HEK293 (cell line): ENCODE measurements around the gene PDE4D.

Experiments
- CTCF ChIA-PET: fragments of 350-600 bp; formaldehyde crosslinking; extraction: SDS; loops from one replicate; lab custom pipeline; 2021; ENCODE audit warnings: antibody characterized with exemption; lab: Yijun Ruan, JAX
- POLR2A ChIA-PET: fragments of 300-600 bp; formaldehyde crosslinking; extraction: SDS; loops from one replicate; lab custom pipeline; 2020; ENCODE audit warnings: antibody characterized with exemption, inconsistent platforms; lab: Yijun Ruan, JAX
- H3K27ac ChIP-seq: fragments of 200-500 bp; sonication (Bioruptor generic); 2 replicates; pipeline ENCODE4 v1.5.1; 2014; ENCODE audit warnings: low read depth, low read length, control low read depth, inconsistent platforms; ENCODE audit errors: extremely low read depth
- H3K36me3 ChIP-seq, 2 experiments: fragments of 200-500 bp in 1 of 2; sonication (Bioruptor generic) in 1 of 2; 1 replicate in 1 of 2; 2 replicates in 1 of 2; pipeline ENCODE4 v1.5.1; 2014 to 2017; ENCODE audit warnings: inconsistent platforms in 2 of 2, low read length in 2 of 2; ENCODE audit not compliant: control insufficient read depth in 2 of 2, insufficient read depth in 1 of 2
- H3K4me1 ChIP-seq: fragments of 200-500 bp; sonication (Bioruptor generic); 2 replicates; pipeline ENCODE4 v1.5.1; 2014; ENCODE audit warnings: mild to moderate bottlenecking, low read length, inconsistent platforms; ENCODE audit not compliant: control insufficient read depth, insufficient read depth
- H3K4me3 ChIP-seq: 2 replicates; pipeline ENCODE4 v1.5.1; 2011; ENCODE audit warnings: low read depth, mild to moderate bottlenecking, control low read depth, low read length, moderate library complexity
- H3K9me3 ChIP-seq: fragments of 200-500 bp; sonication (Bioruptor generic); 2 replicates; pipeline ENCODE4 v1.5.1; 2014; ENCODE audit warnings: low read depth, low read length, inconsistent platforms; ENCODE audit not compliant: control insufficient read depth, insufficient read depth
- GLI4 ChIP-seq: fragments of 450-650 bp; formaldehyde crosslinking; IDR thresholded peaks from 2 replicates; pipeline ENCODE4 v1.5.1; 2016; ENCODE audit warnings: missing biosample characterization, missing genetic modification characterization
- GLIS2 ChIP-seq: fragments of 450-650 bp; formaldehyde crosslinking; IDR thresholded peaks from 2 replicates; pipeline ENCODE4 v1.5.1; 2016; ENCODE audit warnings: missing biosample characterization, missing genetic modification characterization
- MZF1 ChIP-seq: fragments of 450-650 bp; formaldehyde crosslinking; IDR thresholded peaks from 2 replicates; pipeline ENCODE4 v1.5.1; 2017; ENCODE audit warnings: missing biosample characterization, missing genetic modification characterization, borderline replicate concordance
- OVOL3 ChIP-seq: fragments of 450-650 bp; formaldehyde crosslinking; IDR thresholded peaks from 2 replicates; pipeline ENCODE4 v1.5.1; 2016; ENCODE audit warnings: missing biosample characterization, missing genetic modification characterization
- ZFP3 ChIP-seq: fragments of 450-650 bp; formaldehyde crosslinking; IDR thresholded peaks from 2 replicates; pipeline ENCODE4 v1.5.1; 2016; ENCODE audit warnings: low read depth, missing biosample characterization, missing genetic modification characterization
- ZNF24 ChIP-seq: fragments of 450-650 bp; formaldehyde crosslinking; IDR thresholded peaks from 2 replicates; pipeline ENCODE4 v1.5.1; 2016; ENCODE audit warnings: missing biosample characterization, missing genetic modification characterization
- ZNF292 ChIP-seq: fragments of 450-650 bp; formaldehyde crosslinking; IDR thresholded peaks from 2 replicates; pipeline ENCODE4 v1.5.1; 2016; ENCODE audit warnings: low read depth, missing biosample characterization, missing genetic modification characterization, borderline replicate concordance
- ZNF335 ChIP-seq: fragments of 450-650 bp; formaldehyde crosslinking; conservative IDR thresholded peaks from 2 replicates; pipeline ENCODE4 v1.5.1; 2016; ENCODE audit warnings: missing biosample characterization, missing genetic modification characterization
- ZNF404 ChIP-seq: fragments of 450-650 bp; formaldehyde crosslinking; IDR thresholded peaks from 2 replicates; pipeline ENCODE4 v1.5.1; 2017; ENCODE audit warnings: missing biosample characterization, missing genetic modification characterization
- ZNF501 ChIP-seq: fragments of 450-650 bp; formaldehyde crosslinking; IDR thresholded peaks from 2 replicates; pipeline ENCODE4 v1.5.1; 2016; ENCODE audit warnings: missing biosample characterization, missing genetic modification characterization
- ZNF530 ChIP-seq: fragments of 450-650 bp; formaldehyde crosslinking; IDR thresholded peaks from 2 replicates; pipeline ENCODE4 v1.5.1; 2016; ENCODE audit warnings: low read depth, missing biosample characterization, missing genetic modification characterization
- ZNF544 ChIP-seq: fragments of 450-650 bp; formaldehyde crosslinking; IDR thresholded peaks from 2 replicates; pipeline ENCODE4 v1.5.0; 2017; ENCODE audit warnings: missing biosample characterization, missing genetic modification characterization
- ZNF571 ChIP-seq: fragments of 450-650 bp; formaldehyde crosslinking; IDR thresholded peaks from 2 replicates; pipeline ENCODE4 v1.5.0; 2017; ENCODE audit warnings: missing biosample characterization, missing genetic modification characterization
- ZNF629 ChIP-seq: fragments of 450-650 bp; formaldehyde crosslinking; IDR thresholded peaks from 2 replicates; pipeline ENCODE4 v1.5.1; 2017; ENCODE audit warnings: missing biosample characterization, missing genetic modification characterization
- ZNF654 ChIP-seq: fragments of 450-650 bp; formaldehyde crosslinking; IDR thresholded peaks from 2 replicates; pipeline ENCODE4 v1.5.1; 2016; ENCODE audit warnings: low read depth, missing biosample characterization, missing genetic modification characterization
- ZNF791 ChIP-seq: fragments of 450-650 bp; formaldehyde crosslinking; IDR thresholded peaks from 2 replicates; pipeline ENCODE4 v1.5.1; 2016; ENCODE audit warnings: missing biosample characterization, missing genetic modification characterization
- TF ChIP-seq, protein P1 (sequence below): fragments of 450-650 bp; formaldehyde crosslinking; IDR thresholded peaks from 2 replicates; pipeline ENCODE4 v1.5.1; 2017; ENCODE audit warnings: missing biosample characterization, mild to moderate bottlenecking, missing genetic modification characterization, moderate library complexity
- TF ChIP-seq, protein P2 (sequence below): fragments of 450-650 bp; formaldehyde crosslinking; IDR thresholded peaks from 2 replicates; pipeline ENCODE4 v1.5.1; 2016; ENCODE audit warnings: missing biosample characterization, missing genetic modification characterization, borderline replicate concordance
- TF ChIP-seq, protein P3 (sequence below): fragments of 450-650 bp; formaldehyde crosslinking; IDR thresholded peaks from 2 replicates; pipeline ENCODE4 v1.5.1; 2017; ENCODE audit warnings: missing biosample characterization, missing genetic modification characterization
- TF ChIP-seq, protein P4 (sequence below): fragments of 450-650 bp; formaldehyde crosslinking; IDR thresholded peaks from 2 replicates; pipeline ENCODE4 v1.5.1; 2016; ENCODE audit warnings: missing biosample characterization, missing genetic modification characterization
- TF ChIP-seq, protein P5 (sequence below): IDR thresholded peaks from 2 replicates; pipeline ENCODE4 v1.6.1; 2011; ENCODE audit warnings: mild to moderate bottlenecking, low read depth, low read length, borderline replicate concordance
- TF ChIP-seq, protein P6 (sequence below): fragments of 450-650 bp; formaldehyde crosslinking; IDR thresholded peaks from 2 replicates; pipeline ENCODE4 v1.5.1; 2016; ENCODE audit warnings: missing biosample characterization, missing genetic modification characterization, borderline replicate concordance

Gene PDE4D

DNA sequence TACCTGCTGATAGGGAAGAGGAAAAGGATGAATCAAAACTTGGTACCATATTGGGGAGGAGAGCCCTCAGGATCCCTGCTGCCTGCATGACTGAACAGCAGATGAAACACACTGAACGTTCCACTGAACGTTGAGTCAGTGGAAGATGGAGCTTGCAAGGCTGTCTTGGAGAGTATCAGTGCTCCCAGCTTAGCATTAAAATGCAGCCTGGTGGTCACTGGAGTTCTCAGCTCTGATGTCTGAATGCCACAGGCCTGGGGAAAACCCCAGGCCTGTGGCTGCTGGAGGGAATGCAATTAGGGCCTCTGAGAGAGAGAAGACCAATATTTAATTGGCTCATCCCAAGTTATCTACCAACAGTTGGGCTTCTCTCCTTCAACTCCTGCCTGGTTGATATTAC lies 54.5 kb downstream of the PDE4D start:
- H3K4me1 ChIP-seq: 0 out of 2 replicates have a peak, but pooled peaks cover 8% of the 10 kb centered on the region
- H3K4me3 ChIP-seq: no peak overlapping the region
- ChIA-PET CTCF (interaction anchor here (0.9 to 1.6 kb wide), 2 partner anchors 24 to 34 kb away, joined by 5 to 9 read pairs; no protein-coding TSS in a partner anchor), POLR2A (no interaction called here)
- H3K27ac ChIP-seq: no peak overlapping the region
- TF ChIP-seq, protein P1, sequence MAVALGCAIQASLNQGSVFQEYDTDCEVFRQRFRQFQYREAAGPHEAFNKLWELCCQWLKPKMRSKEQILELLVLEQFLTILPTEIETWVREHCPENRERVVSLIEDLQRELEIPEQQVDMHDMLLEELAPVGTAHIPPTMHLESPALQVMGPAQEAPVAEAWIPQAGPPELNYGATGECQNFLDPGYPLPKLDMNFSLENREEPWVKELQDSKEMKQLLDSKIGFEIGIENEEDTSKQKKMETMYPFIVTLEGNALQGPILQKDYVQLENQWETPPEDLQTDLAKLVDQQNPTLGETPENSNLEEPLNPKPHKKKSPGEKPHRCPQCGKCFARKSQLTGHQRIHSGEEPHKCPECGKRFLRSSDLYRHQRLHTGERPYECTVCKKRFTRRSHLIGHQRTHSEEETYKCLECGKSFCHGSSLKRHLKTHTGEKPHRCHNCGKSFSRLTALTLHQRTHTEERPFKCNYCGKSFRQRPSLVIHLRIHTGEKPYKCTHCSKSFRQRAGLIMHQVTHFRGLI: no peak
- TF ChIP-seq ZNF292 (tag by site-specific recombination) (no peak), ZFP3 (tag by site-specific recombination) (no peak), ZNF335 (tag by site-specific recombination) (no peak), ZNF404 (tag by site-specific recombination) (no peak), GLI4 (tag by site-specific recombination) (no peak), ZNF629 (tag by site-specific recombination) (no peak), ZNF571 (tag by site-specific recombination) (no peak), ZNF530 (no peak), ZNF24 (tag by site-specific recombination) (no peak), MZF1 (tag by site-specific recombination) (no peak), OVOL3 (tag by site-specific recombination) (no peak)
- TF ChIP-seq, protein P2, sequence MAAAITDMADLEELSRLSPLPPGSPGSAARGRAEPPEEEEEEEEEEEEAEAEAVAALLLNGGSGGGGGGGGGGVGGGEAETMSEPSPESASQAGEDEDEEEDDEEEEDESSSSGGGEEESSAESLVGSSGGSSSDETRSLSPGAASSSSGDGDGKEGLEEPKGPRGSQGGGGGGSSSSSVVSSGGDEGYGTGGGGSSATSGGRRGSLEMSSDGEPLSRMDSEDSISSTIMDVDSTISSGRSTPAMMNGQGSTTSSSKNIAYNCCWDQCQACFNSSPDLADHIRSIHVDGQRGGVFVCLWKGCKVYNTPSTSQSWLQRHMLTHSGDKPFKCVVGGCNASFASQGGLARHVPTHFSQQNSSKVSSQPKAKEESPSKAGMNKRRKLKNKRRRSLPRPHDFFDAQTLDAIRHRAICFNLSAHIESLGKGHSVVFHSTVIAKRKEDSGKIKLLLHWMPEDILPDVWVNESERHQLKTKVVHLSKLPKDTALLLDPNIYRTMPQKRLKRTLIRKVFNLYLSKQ (tag by site-specific recombination): no peak
- TF ChIP-seq, protein P3, sequence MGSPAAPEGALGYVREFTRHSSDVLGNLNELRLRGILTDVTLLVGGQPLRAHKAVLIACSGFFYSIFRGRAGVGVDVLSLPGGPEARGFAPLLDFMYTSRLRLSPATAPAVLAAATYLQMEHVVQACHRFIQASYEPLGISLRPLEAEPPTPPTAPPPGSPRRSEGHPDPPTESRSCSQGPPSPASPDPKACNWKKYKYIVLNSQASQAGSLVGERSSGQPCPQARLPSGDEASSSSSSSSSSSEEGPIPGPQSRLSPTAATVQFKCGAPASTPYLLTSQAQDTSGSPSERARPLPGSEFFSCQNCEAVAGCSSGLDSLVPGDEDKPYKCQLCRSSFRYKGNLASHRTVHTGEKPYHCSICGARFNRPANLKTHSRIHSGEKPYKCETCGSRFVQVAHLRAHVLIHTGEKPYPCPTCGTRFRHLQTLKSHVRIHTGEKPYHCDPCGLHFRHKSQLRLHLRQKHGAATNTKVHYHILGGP: no peak
- TF ChIP-seq, protein P4, sequence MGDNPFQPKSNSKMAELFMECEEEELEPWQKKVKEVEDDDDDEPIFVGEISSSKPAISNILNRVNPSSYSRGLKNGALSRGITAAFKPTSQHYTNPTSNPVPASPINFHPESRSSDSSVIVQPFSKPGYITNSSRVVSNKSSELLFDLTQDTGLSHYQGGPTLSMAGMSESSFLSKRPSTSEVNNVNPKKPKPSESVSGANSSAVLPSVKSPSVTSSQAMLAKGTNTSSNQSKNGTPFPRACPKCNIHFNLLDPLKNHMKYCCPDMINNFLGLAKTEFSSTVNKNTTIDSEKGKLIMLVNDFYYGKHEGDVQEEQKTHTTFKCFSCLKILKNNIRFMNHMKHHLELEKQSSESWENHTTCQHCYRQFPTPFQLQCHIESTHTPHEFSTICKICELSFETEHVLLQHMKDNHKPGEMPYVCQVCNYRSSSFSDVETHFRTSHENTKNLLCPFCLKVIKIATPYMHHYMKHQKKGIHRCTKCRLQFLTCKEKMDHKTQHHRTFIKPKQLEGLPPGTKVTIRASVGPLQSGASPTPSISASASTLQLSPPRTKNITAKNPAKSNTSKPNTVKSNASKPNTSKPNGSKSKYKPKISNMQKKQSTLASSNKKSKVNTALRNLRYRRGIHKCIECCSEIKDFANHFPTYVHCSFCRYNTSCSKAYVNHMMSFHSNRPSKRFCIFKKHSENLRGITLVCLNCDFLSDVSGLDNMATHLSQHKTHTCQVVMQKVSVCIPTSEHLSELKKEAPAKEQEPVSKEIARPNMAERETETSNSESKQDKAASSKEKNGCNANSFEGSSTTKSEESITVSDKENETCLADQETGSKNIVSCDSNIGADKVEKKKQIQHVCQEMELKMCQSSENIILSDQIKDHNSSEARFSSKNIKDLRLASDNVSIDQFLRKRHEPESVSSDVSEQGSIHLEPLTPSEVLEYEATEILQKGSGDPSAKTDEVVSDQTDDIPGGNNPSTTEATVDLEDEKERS (tag by site-specific recombination): no peak
- TF ChIP-seq, protein P5, sequence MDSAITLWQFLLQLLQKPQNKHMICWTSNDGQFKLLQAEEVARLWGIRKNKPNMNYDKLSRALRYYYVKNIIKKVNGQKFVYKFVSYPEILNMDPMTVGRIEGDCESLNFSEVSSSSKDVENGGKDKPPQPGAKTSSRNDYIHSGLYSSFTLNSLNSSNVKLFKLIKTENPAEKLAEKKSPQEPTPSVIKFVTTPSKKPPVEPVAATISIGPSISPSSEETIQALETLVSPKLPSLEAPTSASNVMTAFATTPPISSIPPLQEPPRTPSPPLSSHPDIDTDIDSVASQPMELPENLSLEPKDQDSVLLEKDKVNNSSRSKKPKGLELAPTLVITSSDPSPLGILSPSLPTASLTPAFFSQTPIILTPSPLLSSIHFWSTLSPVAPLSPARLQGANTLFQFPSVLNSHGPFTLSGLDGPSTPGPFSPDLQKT: no peak
- H3K9me3 ChIP-seq: no peaks in the 10 kb centered on the region
- no peaks in the 10 kb centered on the region for H3K36me3 ChIP-seq

DNA sequence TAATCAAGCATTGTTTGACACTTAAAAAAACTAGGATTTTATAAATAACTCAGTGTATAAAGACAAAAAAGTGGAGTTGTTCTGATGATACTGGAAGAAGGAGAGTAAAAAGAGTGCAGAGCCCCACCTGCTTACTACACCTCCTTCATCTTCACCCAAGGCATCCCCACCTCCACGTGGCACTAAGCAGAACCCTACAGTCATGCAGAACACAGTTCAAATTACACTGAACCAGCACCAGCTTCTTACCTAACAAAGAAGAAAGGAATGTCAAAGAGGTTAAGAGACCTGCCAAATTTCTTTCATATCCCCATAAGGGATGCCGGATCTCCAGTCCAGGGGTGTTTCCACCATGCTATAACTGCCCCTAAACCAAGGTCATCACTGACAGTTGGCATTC lies 55.5 kb downstream of the PDE4D start:
- no peak overlapping the region for H3K4me3 ChIP-seq
- no peak overlapping the region for H3K27ac ChIP-seq
- no peaks in the 10 kb centered on the region for H3K36me3 ChIP-seq
- ChIA-PET CTCF (interaction anchor here (0.7 to 1.2 kb wide), 2 partner anchors 21 to 885 kb away, joined by 4 read pairs; no protein-coding TSS in a partner anchor), POLR2A (no interaction called here)
- no peaks in the 10 kb centered on the region for H3K9me3 ChIP-seq
- 0 out of 2 replicates have a peak, but pooled peaks cover 8% of the 10 kb centered on the region for H3K4me1 ChIP-seq
- TF ChIP-seq, protein P6, sequence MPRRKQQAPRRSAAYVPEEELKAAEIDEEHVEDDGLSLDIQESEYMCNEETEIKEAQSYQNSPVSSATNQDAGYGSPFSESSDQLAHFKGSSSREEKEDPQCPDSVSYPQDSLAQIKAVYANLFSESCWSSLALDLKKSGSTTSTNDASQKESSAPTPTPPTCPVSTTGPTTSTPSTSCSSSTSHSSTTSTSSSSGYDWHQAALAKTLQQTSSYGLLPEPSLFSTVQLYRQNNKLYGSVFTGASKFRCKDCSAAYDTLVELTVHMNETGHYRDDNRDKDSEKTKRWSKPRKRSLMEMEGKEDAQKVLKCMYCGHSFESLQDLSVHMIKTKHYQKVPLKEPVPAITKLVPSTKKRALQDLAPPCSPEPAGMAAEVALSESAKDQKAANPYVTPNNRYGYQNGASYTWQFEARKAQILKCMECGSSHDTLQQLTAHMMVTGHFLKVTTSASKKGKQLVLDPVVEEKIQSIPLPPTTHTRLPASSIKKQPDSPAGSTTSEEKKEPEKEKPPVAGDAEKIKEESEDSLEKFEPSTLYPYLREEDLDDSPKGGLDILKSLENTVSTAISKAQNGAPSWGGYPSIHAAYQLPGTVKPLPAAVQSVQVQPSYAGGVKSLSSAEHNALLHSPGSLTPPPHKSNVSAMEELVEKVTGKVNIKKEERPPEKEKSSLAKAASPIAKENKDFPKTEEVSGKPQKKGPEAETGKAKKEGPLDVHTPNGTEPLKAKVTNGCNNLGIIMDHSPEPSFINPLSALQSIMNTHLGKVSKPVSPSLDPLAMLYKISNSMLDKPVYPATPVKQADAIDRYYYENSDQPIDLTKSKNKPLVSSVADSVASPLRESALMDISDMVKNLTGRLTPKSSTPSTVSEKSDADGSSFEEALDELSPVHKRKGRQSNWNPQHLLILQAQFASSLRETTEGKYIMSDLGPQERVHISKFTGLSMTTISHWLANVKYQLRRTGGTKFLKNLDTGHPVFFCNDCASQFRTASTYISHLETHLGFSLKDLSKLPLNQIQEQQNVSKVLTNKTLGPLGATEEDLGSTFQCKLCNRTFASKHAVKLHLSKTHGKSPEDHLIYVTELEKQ: no peak
- TF ChIP-seq ZNF544 (no peak), ZNF501 (tag by site-specific recombination) (no peak), ZNF791 (tag by site-specific recombination) (no peak), GLIS2 (no peak), ZNF654 (tag by site-specific recombination) (no peak)
- TF ChIP-seq, protein P2 (tag by site-specific recombination): no peak
